Measurements from ENCODE around the gene ZNF784. TPM values are rescaled to one million over a fixed set of nuclear protein-coding genes. Genes with fewer than 3 reads are reported as not detected.

ZNF784 gene
- total and polyA plus RNA-seq, 2 of the 4 experiments (the other 2 are of a cell fraction), result 2.5 to 3.7 TPM

- Histone ChIP-seq H4K91ac (ENCODE audit: insufficient read depth, low read depth, low read length) (no peak overlapping the region; the same call in 1 of the 2 replicates), H2AK9ac (replicated peaks; ENCODE audit: low read depth, low read length, poor library complexity) (peak overlapping the region; percentile 38), H3K23ac (ENCODE audit: low read depth, low read length) (peak overlapping the region; percentile 31; the same call in 1 of the 2 replicates), H2BK15ac (ENCODE audit: low read depth, low read length) (no peak overlapping the region), H4K8ac (ENCODE audit: low read depth in 2 of 2, low read length in 2 of 2) (peak overlapping the region in 1 of 2 experiments; percentile 79; a peak in 3 of 4 replicates), H2BK5ac (ENCODE audit: low read depth, low read length, poor library complexity, severe bottlenecking) (no peak overlapping the region), H3K14ac (replicated peaks; ENCODE audit: low read depth, low read length) (0 out of 2 replicates have a peak overlapping the region, but pooled peaks have one; percentile 67), H3K36me3 (ENCODE audit: control insufficient read depth, insufficient read depth, low read length) (peaks cover 7% of the 10 kb centered on the region), H3K18ac (ENCODE audit: low read depth, low read length) (no peak overlapping the region), H2AK5ac (ENCODE audit: low read depth, low read length) (no peak overlapping the region), H4K20me1 (ENCODE audit: insufficient read depth, low read length) (no peaks in the 10 kb centered on the region), H3K4me2 (ENCODE audit: low read depth, low read length) (peak overlapping the region; percentile 76), H3K4me3 (ENCODE audit: insufficient read depth, low read depth, low read length) (peak overlapping the region; percentile 26), H2BK20ac (ENCODE audit: low read depth, low read length) (no peak overlapping the region), H2BK120ac (ENCODE audit: low read depth, low read length) (no peak overlapping the region), H4K5ac (ENCODE audit: low read depth, low read length) (no peak overlapping the region), H2AFZ (replicated peaks; ENCODE audit: low read length, poor library complexity) (peak overlapping the region; percentile 93), H3K9me1 (ENCODE audit: insufficient read depth, low read length) (peaks cover 3% of the 10 kb centered on the region), H3K27ac (ENCODE audit: insufficient read depth, low read length) (no peak overlapping the region), H3K4me1 (ENCODE audit: control insufficient read depth, insufficient read depth, low read length) (peaks cover 10% of the 10 kb centered on the region), H3K9me3 (ENCODE audit: control insufficient read depth, insufficient read depth, low read length) (no peaks in the 10 kb centered on the region), H3K27me3 (ENCODE audit: control insufficient read depth, insufficient read depth, low read length) (no peaks in the 10 kb centered on the region), H3K4ac (ENCODE audit: low read depth, low read length) (peak overlapping the region; percentile 24; the same call in 1 of the 2 replicates), H3K9ac (ENCODE audit: low read depth, low read length) (no peak overlapping the region), H3K79me1 (ENCODE audit: low read depth in 1 of 2, low read length in 2 of 2) (no peaks in the 10 kb centered on the region; a peak in 1 of 4 replicates), H3K56ac (ENCODE audit: extremely low read depth, insufficient read depth, low read length) (no peak overlapping the region)
- CTCF ChIA-PET, result interaction anchor here (0.6 to 1.0 kb wide), 2 partner anchors 19 to 178 kb away, joined by 3 read pairs; no protein-coding TSS in a partner anchor
- POLR2A ChIA-PET (ENCODE audit: unreplicated experiment), result no interaction called here
- no TSS peak for BruUV-seq (replicated peaks)
- intact Hi-C loops (cut with micrococcal nuclease) (no loop called here), in situ Hi-C loops (cut with MboI; ENCODE audit: low sequenced_read_pairs) (no loop called here), dilution Hi-C loops (cut with HindIII; ENCODE audit: low sequenced_read_pairs, unreplicated experiment) (no loop called here)
- ATAC-seq (ENCODE audit: low read depth), result peak; percentile 84
- 5% methylated on average over 4 of the region's 40 CpGs; no CpG with 5 or more reads in 1 of the 2 experiments for WGBS, 2 experiments (ENCODE audit: extremely low coverage in 2 of 2, insufficient read length in 1 of 2)
- peak; percentile 86 for DNase-seq
- TF ChIP-seq SMC3 (IDR thresholded peaks at IDR 0.05; ENCODE audit: low read depth, low read length) (no peak), NFE2L2 (IDR thresholded peaks at IDR 0.05; ENCODE audit: low read depth, low read length) (no peak)
Measured at GRCh38 chr19:55586976-55587668, 37.2 kb downstream of the ZNF784 start.

All from IMR-90 (cell line).